ENCODE measurements around the gene ACAA1.

GRCh38 chr3:38154033-38154494 lies 17.1 kb upstream of the ACAA1 start:
- TF ChIP-seq, protein P1, sequence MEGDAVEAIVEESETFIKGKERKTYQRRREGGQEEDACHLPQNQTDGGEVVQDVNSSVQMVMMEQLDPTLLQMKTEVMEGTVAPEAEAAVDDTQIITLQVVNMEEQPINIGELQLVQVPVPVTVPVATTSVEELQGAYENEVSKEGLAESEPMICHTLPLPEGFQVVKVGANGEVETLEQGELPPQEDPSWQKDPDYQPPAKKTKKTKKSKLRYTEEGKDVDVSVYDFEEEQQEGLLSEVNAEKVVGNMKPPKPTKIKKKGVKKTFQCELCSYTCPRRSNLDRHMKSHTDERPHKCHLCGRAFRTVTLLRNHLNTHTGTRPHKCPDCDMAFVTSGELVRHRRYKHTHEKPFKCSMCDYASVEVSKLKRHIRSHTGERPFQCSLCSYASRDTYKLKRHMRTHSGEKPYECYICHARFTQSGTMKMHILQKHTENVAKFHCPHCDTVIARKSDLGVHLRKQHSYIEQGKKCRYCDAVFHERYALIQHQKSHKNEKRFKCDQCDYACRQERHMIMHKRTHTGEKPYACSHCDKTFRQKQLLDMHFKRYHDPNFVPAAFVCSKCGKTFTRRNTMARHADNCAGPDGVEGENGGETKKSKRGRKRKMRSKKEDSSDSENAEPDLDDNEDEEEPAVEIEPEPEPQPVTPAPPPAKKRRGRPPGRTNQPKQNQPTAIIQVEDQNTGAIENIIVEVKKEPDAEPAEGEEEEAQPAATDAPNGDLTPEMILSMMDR (IDR thresholded peaks at IDR 0.05): no peak
- no peak for TF ChIP-seq POLR2A (IDR thresholded peaks at IDR 0.05)
